22Rv1 (cell line): ENCODE results near the gene DMBT1.
"Not testable (repeated sequence)": the region's sequence is repeated elsewhere in the genome, so short reads cannot be mapped to it uniquely, and the experiment has no call there.

Experiments
- H3K27ac ChIP-seq: fragments of 450-650 bp; 2 replicates; pipeline ENCODE4 v1.5.1; 2017
- CTCF ChIP-seq: fragments of 450-650 bp; IDR thresholded peaks from 2 replicates; pipeline ENCODE4 v1.5.1; 2017; ENCODE audit warnings: mild to moderate bottlenecking
- ZFX ChIP-seq: fragments of 450-650 bp; IDR thresholded peaks from 2 replicates; pipeline ENCODE4 v1.6.1; 2017; ENCODE audit warnings: antibody characterized with exemption, borderline replicate concordance

DMBT1 gene

GRCh38 chr10:122575776-122576175, 15.2 kb downstream of the DMBT1 start:
- H3K27ac ChIP-seq = no peak overlapping the region
- TF ChIP-seq CTCF (no peak), ZFX (no peak)

- H3K27ac ChIP-seq = no peak overlapping the region
- TF ChIP-seq ZFX (no peak), CTCF (no peak)
Measured at GRCh38 chr10:122576291-122576690, 15.7 kb downstream of the DMBT1 start.

- no peak overlapping the region for H3K27ac ChIP-seq
- TF ChIP-seq CTCF = no peak
- no peak for TF ChIP-seq ZFX
Measured at GRCh38 chr10:122577311-122577885, 16.8 kb downstream of the DMBT1 start.

- H3K27ac ChIP-seq = not testable (repeated sequence)
Measured at GRCh38 chr10:122586070-122586469, 25.5 kb downstream of the DMBT1 start.

- TF ChIP-seq CTCF (no peak), ZFX (no peak)
Measured at GRCh38 chr10:122587098-122587760, 26.7 kb downstream of the DMBT1 start.

GRCh38 chr10:122588381-122588780, 27.8 kb downstream of the DMBT1 start:
- TF ChIP-seq ZFX (no peak), CTCF (no peak)
- no peak overlapping the region for H3K27ac ChIP-seq

More at GRCh38 chr10:122587098-122587760, 26.7 kb downstream of the DMBT1 start:
- H3K27ac ChIP-seq = no peak overlapping the region

GRCh38 chr10:122590153-122590552, 29.6 kb downstream of the DMBT1 start:
- TF ChIP-seq CTCF (no peak), ZFX (no peak)
- H3K27ac ChIP-seq = no peak overlapping the region
